AML-193 (cell line): Measurements from ENCODE around the gene MFAP3L.
"Not testable (repeated sequence)": the region's sequence is repeated elsewhere in the genome, so short reads cannot be mapped to it uniquely, and the experiment has no call there.

Experiments used
- DNase-seq, 2 experiments: peaks; one replicate each; lab custom pipeline; 2025; lab: John Stamatoyannopoulos, UW

MFAP3L gene

DNA sequence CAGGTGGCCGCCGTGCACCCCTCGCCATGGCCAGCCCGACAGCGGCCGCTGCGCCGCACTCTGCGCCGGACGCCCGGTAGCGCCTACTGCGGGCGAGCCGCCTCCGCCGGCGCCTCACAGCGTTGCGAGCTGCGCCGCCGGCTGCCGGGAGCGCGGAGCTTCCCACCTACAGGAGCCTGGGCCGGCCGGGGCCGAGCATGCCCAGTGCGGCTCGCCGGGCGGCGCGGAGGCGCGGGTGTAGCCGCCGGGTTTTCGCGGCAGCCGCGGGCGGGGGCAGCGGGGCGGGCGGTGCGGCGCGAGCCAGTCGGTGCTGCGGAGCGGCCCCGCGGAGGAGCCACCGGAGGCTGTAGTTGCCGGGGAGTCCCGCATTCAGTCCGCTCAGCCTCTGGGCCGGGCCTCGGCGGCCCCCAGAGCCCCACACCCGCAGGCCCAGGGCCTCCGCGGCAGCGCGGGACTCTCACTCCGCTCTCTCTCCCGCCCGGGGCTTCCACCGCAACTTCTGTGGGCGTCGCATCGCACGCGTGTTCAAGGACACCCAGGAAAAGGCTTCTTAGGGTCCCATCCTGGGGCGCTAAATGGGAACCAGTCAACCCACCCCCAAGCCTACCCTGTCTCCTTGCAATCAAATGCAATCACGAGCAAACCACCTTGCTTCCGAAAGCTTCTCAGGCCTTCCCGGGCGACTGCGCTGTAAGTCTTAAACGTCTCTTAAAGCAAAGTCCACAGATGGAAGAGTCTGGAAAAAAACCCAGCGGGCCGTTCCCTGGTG, at the start of gene MFAP3L:
Gene MFAP3L, minus strand, starts transcription at position 143 of the 769 bp plus-strand sequence. CDS start 20,518 bp downstream, outside the sequence.
- no peak for DNase-seq

- no peak for DNase-seq
Observed at GRCh38 chr4:170071196-170071595, 45.0 kb upstream of the MFAP3L start.

- DNase-seq, result no peak
Observed at GRCh38 chr4:170068438-170069128, 42.4 kb upstream of the MFAP3L start.

GRCh38 chr4:170059421-170059820, 33.2 kb upstream of the MFAP3L start:
- no peak for DNase-seq

DNA sequence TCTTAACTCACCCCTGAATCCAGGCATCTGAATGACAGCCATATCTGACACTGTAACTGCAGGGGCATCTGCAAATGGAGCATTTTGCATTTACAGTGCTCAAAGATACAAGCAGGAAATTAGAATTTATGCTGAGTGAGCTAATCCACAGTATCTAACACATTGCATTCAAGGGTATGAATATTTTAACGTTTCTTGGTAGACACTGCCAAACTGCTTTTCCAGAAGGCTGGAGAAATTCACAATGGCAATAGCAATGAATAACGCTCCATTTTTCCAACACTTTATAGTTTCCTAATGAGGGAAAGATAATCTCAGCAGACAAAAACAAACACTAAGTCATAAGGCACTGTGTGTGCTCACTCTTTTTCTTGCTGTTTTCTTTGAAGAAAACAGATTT, 32.6 kb upstream of the MFAP3L start:
- DNase-seq, result no peak

DNA sequence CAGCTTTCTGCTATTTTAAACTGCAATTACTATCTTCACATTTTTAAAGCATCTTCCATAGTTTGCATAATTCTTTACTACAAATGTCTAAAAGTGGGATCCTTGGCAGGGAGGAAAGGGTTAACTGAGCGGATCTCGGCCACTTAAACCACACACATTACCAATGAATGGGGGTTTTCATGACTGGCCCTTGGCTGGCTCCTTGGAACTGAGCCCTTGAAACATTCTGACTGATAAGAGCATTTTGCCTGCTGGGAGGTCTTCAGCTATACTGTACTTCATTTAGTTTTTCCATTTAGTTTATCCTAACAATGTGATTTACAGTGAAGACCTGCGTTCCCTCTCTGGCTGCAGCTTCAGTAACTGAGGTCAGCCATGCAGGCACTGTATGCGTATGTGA, 31.7 kb upstream of the MFAP3L start:
- DNase-seq, result no peak

DNA sequence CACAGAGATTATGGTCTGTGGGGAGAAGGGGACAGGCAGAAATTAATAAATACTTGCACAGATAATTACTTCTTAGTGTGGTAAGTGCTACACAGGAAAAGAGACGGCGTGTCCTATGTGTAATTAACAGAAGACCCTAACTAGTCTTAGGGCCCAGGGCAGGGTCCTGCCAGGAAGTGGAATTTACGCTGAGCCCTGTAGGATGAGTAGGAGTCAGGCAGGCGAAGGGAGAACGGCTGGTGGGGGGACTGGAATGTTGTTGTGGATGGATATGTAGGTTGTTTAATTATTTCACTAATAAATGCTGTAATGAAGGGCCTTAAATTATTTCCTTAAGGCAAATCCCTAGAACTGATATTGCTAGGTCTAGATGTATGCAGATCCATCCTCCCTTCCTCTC, 26.7 kb upstream of the MFAP3L start:
- no peak for DNase-seq

- no peak for DNase-seq
Observed at GRCh38 chr4:170051402-170051801, 25.2 kb upstream of the MFAP3L start.

- DNase-seq, result no peak
Observed at GRCh38 chr4:170049766-170050165, 23.6 kb upstream of the MFAP3L start.

DNA sequence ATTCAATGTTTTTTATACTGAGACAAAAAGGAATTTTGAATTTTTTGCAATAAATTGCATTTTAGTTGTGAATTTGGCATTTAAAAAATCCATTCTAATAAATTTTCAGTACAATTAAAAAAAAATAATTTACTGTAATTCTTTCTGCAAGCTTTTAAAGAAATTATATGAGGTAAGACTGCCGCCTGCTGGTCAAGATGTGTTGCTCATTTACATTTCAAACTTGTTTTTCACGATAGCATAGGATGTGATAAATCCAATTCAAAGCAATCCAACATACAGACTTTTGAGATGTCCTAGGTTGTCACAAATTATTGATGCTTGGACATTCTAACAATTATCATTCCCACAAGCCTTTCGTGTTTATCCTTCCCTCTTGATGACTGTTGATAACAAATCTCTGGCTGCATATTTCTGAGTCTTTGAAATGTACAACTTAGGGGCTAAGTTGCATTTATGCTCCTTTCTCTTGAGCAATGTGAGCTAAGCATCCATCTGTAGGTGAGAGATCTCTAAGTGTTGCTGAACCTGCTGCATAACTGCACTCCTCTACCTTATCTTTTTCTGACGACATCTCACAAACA, 21.7 kb upstream of the MFAP3L start:
- peak; percentile 46 to 51 for DNase-seq

GRCh38 chr4:170046156-170046555, 20.0 kb upstream of the MFAP3L start:
- not testable (repeated sequence) for DNase-seq

GRCh38 chr4:170040031-170040680, 14.0 kb upstream of the MFAP3L start:
- no peak for DNase-seq

DNA sequence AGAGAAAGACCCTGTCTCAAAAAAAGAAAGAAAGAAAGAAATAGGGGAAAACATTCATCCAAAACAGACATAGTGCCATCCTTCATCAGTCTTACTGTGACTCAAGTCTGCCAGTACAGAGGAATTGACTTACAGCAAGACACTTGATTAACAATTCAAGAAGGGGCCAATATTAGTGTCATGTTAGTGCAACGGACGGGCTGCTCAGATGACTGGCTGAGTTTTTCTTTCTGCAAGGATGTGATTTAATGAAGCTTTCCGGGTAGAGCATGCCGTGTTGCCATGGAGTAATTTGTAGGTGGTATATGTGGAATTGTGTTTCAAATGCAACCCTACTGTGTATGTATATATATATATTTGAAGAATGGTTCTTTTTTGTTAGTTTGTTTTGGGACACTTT, 12.6 kb upstream of the MFAP3L start:
- DNase-seq, result no peak

- no peak for DNase-seq
Observed at GRCh38 chr4:170038232-170038631, 12.0 kb upstream of the MFAP3L start.

GRCh38 chr4:170037481-170037880, 11.3 kb upstream of the MFAP3L start:
- DNase-seq, result no peak

GRCh38 chr4:170035845-170036244, 9.7 kb upstream of the MFAP3L start:
- DNase-seq, result no peak

GRCh38 chr4:170035231-170035630, 9.0 kb upstream of the MFAP3L start:
- no peak for DNase-seq

DNA sequence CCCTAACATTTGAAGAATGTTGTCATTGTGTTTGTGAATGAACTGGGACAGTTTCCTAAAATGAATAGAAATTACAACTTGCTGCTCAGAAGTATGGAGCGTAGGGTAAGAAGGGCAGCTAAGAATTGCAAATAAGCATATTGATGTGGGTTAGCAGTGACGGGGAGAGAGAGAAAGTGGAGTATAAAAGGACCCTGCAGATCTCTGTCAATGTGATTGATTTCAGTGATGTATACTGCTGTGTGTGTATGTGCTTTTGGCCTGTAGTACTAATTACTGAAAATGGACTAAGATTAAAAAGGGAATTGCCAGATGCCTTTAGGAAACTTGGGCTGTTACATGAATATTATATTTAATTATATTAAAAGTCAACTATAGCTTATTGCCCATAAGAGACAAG, 7.8 kb upstream of the MFAP3L start:
- no peak for DNase-seq

GRCh38 chr4:170030121-170030520, 3.9 kb upstream of the MFAP3L start:
- no peak for DNase-seq

DNA sequence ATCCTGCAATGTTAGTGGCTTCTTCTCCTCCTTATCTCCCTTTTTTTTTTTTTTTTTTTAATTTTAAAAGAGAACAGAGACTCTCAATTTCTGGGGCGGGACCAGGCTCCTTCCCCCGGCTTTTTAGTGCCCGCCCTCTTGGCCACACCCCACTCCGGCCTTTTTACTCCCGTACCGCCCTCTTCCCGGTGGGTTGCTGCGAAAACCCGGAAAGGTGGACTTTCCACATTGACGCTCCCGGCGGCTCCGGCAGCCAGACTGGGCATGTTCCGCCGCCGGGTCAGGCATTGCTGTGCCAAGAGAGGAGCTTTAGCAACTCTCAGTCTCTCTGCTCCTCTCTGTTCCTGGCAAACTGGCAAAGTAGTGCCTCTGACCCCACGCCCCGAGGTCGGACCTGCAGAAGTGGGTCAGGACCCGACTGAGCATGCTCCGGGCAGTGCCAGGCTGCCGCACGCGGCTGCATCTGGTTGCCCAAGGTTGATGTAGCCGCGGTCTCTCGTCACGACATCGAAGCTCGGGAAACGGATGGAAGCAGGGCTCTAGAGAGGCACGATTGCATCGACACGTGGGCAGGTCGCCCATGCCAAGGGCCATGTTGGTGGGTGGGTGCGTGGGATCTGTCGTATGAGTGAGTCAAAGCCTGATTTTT, 1.1 kb upstream of the MFAP3L start:
- DNase-seq, result no peak

GRCh38 chr4:170025523-170026252, 507 bp downstream of the MFAP3L start:
- no peak for DNase-seq
